HEK293 (cell line): ENCODE data around the gene FGFRL1.

ENCODE experiments used
- CTCF ChIA-PET: fragments of 350-600 bp; formaldehyde crosslinking; extraction: SDS; loops from one replicate; lab custom pipeline; 2021; ENCODE audit warnings: antibody characterized with exemption; lab: Yijun Ruan, JAX
- POLR2A ChIA-PET: fragments of 300-600 bp; formaldehyde crosslinking; extraction: SDS; loops from one replicate; lab custom pipeline; 2020; ENCODE audit warnings: antibody characterized with exemption, inconsistent platforms; lab: Yijun Ruan, JAX
- H3K27ac ChIP-seq: fragments of 200-500 bp; sonication (Bioruptor generic); 2 replicates; pipeline ENCODE4 v1.5.1; 2014; ENCODE audit warnings: low read depth, low read length, control low read depth, inconsistent platforms; ENCODE audit errors: extremely low read depth
- H3K36me3 ChIP-seq, 2 experiments: fragments of 200-500 bp in 1 of 2; sonication (Bioruptor generic) in 1 of 2; 1 replicate in 1 of 2; 2 replicates in 1 of 2; pipeline ENCODE4 v1.5.1; 2014 to 2017; ENCODE audit warnings: inconsistent platforms in 2 of 2, low read length in 2 of 2; ENCODE audit not compliant: control insufficient read depth in 2 of 2, insufficient read depth in 1 of 2
- H3K4me1 ChIP-seq: fragments of 200-500 bp; sonication (Bioruptor generic); 2 replicates; pipeline ENCODE4 v1.5.1; 2014; ENCODE audit warnings: mild to moderate bottlenecking, low read length, inconsistent platforms; ENCODE audit not compliant: control insufficient read depth, insufficient read depth
- H3K4me3 ChIP-seq: 2 replicates; pipeline ENCODE4 v1.5.1; 2011; ENCODE audit warnings: low read depth, mild to moderate bottlenecking, control low read depth, low read length, moderate library complexity
- H3K9me3 ChIP-seq: fragments of 200-500 bp; sonication (Bioruptor generic); 2 replicates; pipeline ENCODE4 v1.5.1; 2014; ENCODE audit warnings: low read depth, low read length, inconsistent platforms; ENCODE audit not compliant: control insufficient read depth, insufficient read depth
- HIC1 ChIP-seq: fragments of 450-650 bp; formaldehyde crosslinking; IDR thresholded peaks from 2 replicates; pipeline ENCODE4 v1.5.1; 2016; ENCODE audit warnings: missing biosample characterization, missing genetic modification characterization
- PRDM2 ChIP-seq: fragments of 450-650 bp; formaldehyde crosslinking; IDR thresholded peaks from 2 replicates; pipeline ENCODE4 v1.5.1; 2016; ENCODE audit warnings: missing biosample characterization, missing genetic modification characterization, borderline replicate concordance
- SP2 ChIP-seq: fragments of 450-650 bp; formaldehyde crosslinking; IDR thresholded peaks from 2 replicates; pipeline ENCODE4 v1.5.1; 2016; ENCODE audit warnings: missing biosample characterization, missing genetic modification characterization
- YY1 ChIP-seq: fragments of 450-650 bp; formaldehyde crosslinking; IDR thresholded peaks from 2 replicates; pipeline ENCODE4 v1.5.1; 2018; ENCODE audit warnings: missing biosample characterization, missing genetic modification characterization
- ZNF132 ChIP-seq: fragments of 450-650 bp; formaldehyde crosslinking; IDR thresholded peaks from 2 replicates; pipeline ENCODE4 v1.5.1; 2017; ENCODE audit warnings: missing biosample characterization, missing genetic modification characterization, borderline replicate concordance
- ZNF174 ChIP-seq: fragments of 450-650 bp; formaldehyde crosslinking; IDR thresholded peaks from 2 replicates; pipeline ENCODE4 v1.5.0; 2017; ENCODE audit warnings: missing biosample characterization, mild to moderate bottlenecking, missing genetic modification characterization
- ZNF221 ChIP-seq: fragments of 450-650 bp; formaldehyde crosslinking; IDR thresholded peaks from 2 replicates; pipeline ENCODE4 v1.5.1; 2017; ENCODE audit warnings: missing biosample characterization, missing genetic modification characterization, borderline replicate concordance
- ZNF274 ChIP-seq, 2 experiments: fragments of 200-500 bp in 1 of 2; fragments of 450-650 bp in 1 of 2; sonication (Bioruptor generic) in 1 of 2; formaldehyde crosslinking in 1 of 2; IDR thresholded peaks; 2 replicates each; pipeline versions ENCODE4 v1.5.1 to v1.6.1; 2014 to 2016; ENCODE audit warnings: borderline replicate concordance in 1 of 2, inconsistent platforms in 1 of 2, low read length in 1 of 2, missing biosample characterization in 1 of 2, missing genetic modification characterization in 1 of 2
- ZNF354C ChIP-seq: fragments of 450-650 bp; formaldehyde crosslinking; IDR thresholded peaks from 2 replicates; pipeline ENCODE4 v1.5.1; 2016; ENCODE audit warnings: missing biosample characterization, missing genetic modification characterization, low read depth, borderline replicate concordance
- ZNF398 ChIP-seq: fragments of 450-650 bp; formaldehyde crosslinking; IDR thresholded peaks from 2 replicates; pipeline ENCODE4 v1.5.1; 2017; ENCODE audit warnings: missing biosample characterization, missing genetic modification characterization
- ZNF433 ChIP-seq: fragments of 450-650 bp; formaldehyde crosslinking; IDR thresholded peaks from 2 replicates; pipeline ENCODE4 v1.5.1; 2016; ENCODE audit warnings: missing biosample characterization, missing genetic modification characterization, low read depth
- ZNF549 ChIP-seq: fragments of 450-650 bp; IDR thresholded peaks from 2 replicates; pipeline ENCODE4 v1.5.1; 2018; ENCODE audit warnings: missing biosample characterization, missing genetic modification characterization, mild to moderate bottlenecking, inconsistent platforms, moderate library complexity
- ZNF558 ChIP-seq: fragments of 450-650 bp; formaldehyde crosslinking; IDR thresholded peaks from 2 replicates; pipeline ENCODE4 v1.5.1; 2016; ENCODE audit warnings: missing biosample characterization, missing genetic modification characterization
- ZNF610 ChIP-seq: fragments of 450-650 bp; formaldehyde crosslinking; IDR thresholded peaks from 2 replicates; pipeline ENCODE4 v1.5.1; 2016; ENCODE audit warnings: missing biosample characterization, missing genetic modification characterization, borderline replicate concordance
- ZNF658 ChIP-seq: fragments of 450-650 bp; formaldehyde crosslinking; IDR thresholded peaks from 2 replicates; pipeline ENCODE4; 2016; ENCODE audit warnings: missing biosample characterization, missing genetic modification characterization
- ZNF791 ChIP-seq: fragments of 450-650 bp; formaldehyde crosslinking; IDR thresholded peaks from 2 replicates; pipeline ENCODE4 v1.5.1; 2016; ENCODE audit warnings: missing biosample characterization, missing genetic modification characterization
- ZSCAN18 ChIP-seq: fragments of 450-650 bp; formaldehyde crosslinking; IDR thresholded peaks from 2 replicates; pipeline ENCODE4 v1.5.1; 2016; ENCODE audit warnings: missing biosample characterization, missing genetic modification characterization
- ZSCAN23 ChIP-seq: fragments of 450-650 bp; formaldehyde crosslinking; IDR thresholded peaks from 2 replicates; pipeline ENCODE4 v1.5.1; 2016; ENCODE audit warnings: missing biosample characterization, missing genetic modification characterization

The FGFRL1 gene

GRCh38 chr4:962231-963208 is 48.9 kb upstream of the FGFRL1 start:
- Histone ChIP-seq H3K4me3 (no peak overlapping the region), H3K27ac (no peak overlapping the region), H3K36me3 (peaks cover 0 to 81% of the 10 kb centered on the region in 2 experiments; a peak in 1 of 3 replicates), H3K4me1 (no peaks in the 10 kb centered on the region), H3K9me3 (no peaks in the 10 kb centered on the region)
- CTCF ChIA-PET: no interaction called here
- POLR2A ChIA-PET: interaction anchor here (0.6 to 2.0 kb wide), 2 partner anchors 14 to 566 kb away, joined by 3 to 4 read pairs; no protein-coding TSS in a partner anchor
- TF ChIP-seq ZNF354C (tag by site-specific recombination): no peak
- peak; percentile 35; the same call in 1 of the 2 replicates for TF ChIP-seq HIC1 (tag by site-specific recombination)
- TF ChIP-seq ZNF791 (tag by site-specific recombination): no peak
- TF ChIP-seq ZNF221: no peak
- TF ChIP-seq PRDM2 (tag by site-specific recombination): no peak

- Histone ChIP-seq H3K36me3 (peaks cover 0 to 75% of the 10 kb centered on the region in 2 experiments; a peak in 1 of 3 replicates), H3K4me1 (no peaks in the 10 kb centered on the region), H3K9me3 (no peaks in the 10 kb centered on the region), H3K27ac (no peak overlapping the region), H3K4me3 (no peak overlapping the region)
- POLR2A ChIA-PET: interaction anchor here (2.0 kb wide), 1 partner anchor 15 kb away, joined by 4 read pairs; no protein-coding TSS in a partner anchor
- CTCF ChIA-PET: no interaction called here
- TF ChIP-seq ZNF558 (tag by site-specific recombination): no peak
- TF ChIP-seq YY1: no peak
- TF ChIP-seq ZNF274 (IDR thresholded peaks at IDR 0.05; ENCODE audit: low read length): no peak
- TF ChIP-seq ZNF274 (tag by site-specific recombination; IDR thresholded peaks at IDR 0.05; ENCODE audit: borderline replicate concordance): no peak
- TF ChIP-seq ZNF132 (tag by site-specific recombination): no peak
- no peak for TF ChIP-seq ZNF433 (tag by site-specific recombination)
- no peak for TF ChIP-seq ZNF174 (tag by site-specific recombination)
- no peak for TF ChIP-seq ZNF658 (tag by site-specific recombination)
- TF ChIP-seq ZNF549 (tag by site-specific recombination): no peak
- TF ChIP-seq ZNF398 (tag by site-specific recombination): no peak
- no peak for TF ChIP-seq ZSCAN23
- TF ChIP-seq ZNF610 (tag by site-specific recombination): no peak
- no peak for TF ChIP-seq SP2 (tag by site-specific recombination)
- TF ChIP-seq ZSCAN18 (tag by site-specific recombination): no peak
Observed at GRCh38 chr4:963276-964225, 47.9 kb upstream of the FGFRL1 start.
